ENCODE results near the gene TMEM200A. TPM values are rescaled to one million over a fixed set of nuclear protein-coding genes. Genes with fewer than 3 reads are reported as not detected.

The TMEM200A gene
- total and polyA plus RNA-seq, 7 donors = 0.71 to 10.2 (median 4.4) TPM

GRCh38 chr6:130366107-130367005 lies 539 bp downstream of the TMEM200A start:
- Histone ChIP-seq H3K4me1 (peaks cover 0 to 21% (median 19%) of the 10 kb centered on the region in 4 donors), H3K9me3 (no peaks in the 10 kb centered on the region), H3K4me3 (peak overlapping the region; percentile 42 to 63 (median 52)), H3K27me3 (peaks cover 14 to 38% (median 20%) of the 10 kb centered on the region in 3 donors), H3K36me3 (no peaks in the 10 kb centered on the region), H3K27ac (peak overlapping the region in 3 of 4 donors; percentile 46 to 51 (median 50))
- 1 to 2% methylated on average over 65 of the region's 65 CpGs for WGBS, 2 donors
- intact Hi-C loops (cut with DNase I) = no loop called here
- no peak for TF ChIP-seq EP300 (IDR thresholded peaks at IDR 0.05)
- TF ChIP-seq CTCF (IDR thresholded peaks at IDR 0.05) = no peak
- TF ChIP-seq POLR2AphosphoS5 (IDR thresholded peaks at IDR 0.05) = no peak
- no peak for TF ChIP-seq POLR2A (IDR thresholded peaks at IDR 0.05)
- DNase-seq = peak; percentile 80

GRCh38 chr6:130367767-130368166 lies 1.9 kb downstream of the TMEM200A start:
- Histone ChIP-seq H3K4me3 (no peak overlapping the region), H3K9me3 (no peaks in the 10 kb centered on the region), H3K36me3 (no peaks in the 10 kb centered on the region), H3K4me1 (peaks cover 0 to 21% (median 19%) of the 10 kb centered on the region in 4 donors), H3K27ac (no peak overlapping the region), H3K27me3 (peaks cover 14 to 38% (median 20%) of the 10 kb centered on the region in 3 donors)
- DNase-seq = no peak
- intact Hi-C loops (cut with DNase I) = no loop called here
- TF ChIP-seq POLR2AphosphoS5 (IDR thresholded peaks at IDR 0.05) (no peak), EP300 (IDR thresholded peaks at IDR 0.05) (no peak), POLR2A (IDR thresholded peaks at IDR 0.05) (no peak), CTCF (IDR thresholded peaks at IDR 0.05) (no peak)
- WGBS, 2 donors = 45 to 82% methylated on average over 1 of the region's 1 CpG

- Histone ChIP-seq H3K4me3 (no peak overlapping the region), H3K27me3 (peaks cover 14 to 38% (median 20%) of the 10 kb centered on the region in 3 donors), H3K9me3 (no peaks in the 10 kb centered on the region), H3K27ac (no peak overlapping the region), H3K4me1 (peaks cover 0 to 21% (median 19%) of the 10 kb centered on the region in 4 donors), H3K36me3 (no peaks in the 10 kb centered on the region)
- TF ChIP-seq EP300 (IDR thresholded peaks at IDR 0.05) (no peak), POLR2AphosphoS5 (IDR thresholded peaks at IDR 0.05) (no peak), POLR2A (IDR thresholded peaks at IDR 0.05) (no peak), CTCF (IDR thresholded peaks at IDR 0.05) (no peak)
- WGBS, 2 donors = 31 to 69% methylated on average over 1 of the region's 1 CpG
- intact Hi-C loops (cut with DNase I) = no loop called here
- no peak for DNase-seq
These were observed 2.8 kb downstream of the TMEM200A start for GRCh38 chr6:130368576-130368975.

GRCh38 chr6:130369831-130370230 lies 4.0 kb downstream of the TMEM200A start:
- no peak for DNase-seq
- intact Hi-C loops (cut with DNase I) = no loop called here
- 73 to 77% methylated on average over 1 of the region's 1 CpG for WGBS, 2 donors
- Histone ChIP-seq H3K4me1 (peaks cover 0 to 21% (median 19%) of the 10 kb centered on the region in 4 donors), H3K27me3 (peaks cover 9 to 33% (median 20%) of the 10 kb centered on the region in 3 donors), H3K27ac (no peak overlapping the region), H3K9me3 (no peaks in the 10 kb centered on the region), H3K36me3 (no peaks in the 10 kb centered on the region), H3K4me3 (no peak overlapping the region)
- TF ChIP-seq POLR2A (IDR thresholded peaks at IDR 0.05) = no peak
- TF ChIP-seq POLR2AphosphoS5 (IDR thresholded peaks at IDR 0.05) = no peak

- Histone ChIP-seq H3K27me3 (peaks cover 0 to 12% (median 0%) of the 10 kb centered on the region in 3 donors), H3K36me3 (no peaks in the 10 kb centered on the region), H3K27ac (no peak overlapping the region), H3K4me3 (no peak overlapping the region), H3K4me1 (no peaks in the 10 kb centered on the region), H3K9me3 (no peaks in the 10 kb centered on the region)
- intact Hi-C loops (cut with DNase I) = no loop called here
- DNase-seq = no peak
- WGBS, 2 donors = 72 to 76% methylated on average over 7 of the region's 7 CpGs
- TF ChIP-seq CTCF (IDR thresholded peaks at IDR 0.05) = no peak
- no peak for TF ChIP-seq POLR2AphosphoS5 (IDR thresholded peaks at IDR 0.05)
- no peak for TF ChIP-seq EP300 (IDR thresholded peaks at IDR 0.05)
- TF ChIP-seq POLR2A (IDR thresholded peaks at IDR 0.05) = no peak
These were observed 6.2 kb downstream of the TMEM200A start for GRCh38 chr6:130371921-130372420.

Measured in sigmoid colon (tissue), 7 donors.